ENCODE measurements around the gene ALG8. TPM values are rescaled to one million over a fixed set of nuclear protein-coding genes. Genes with fewer than 3 reads are reported as not detected.

ALG8 gene
- polyA plus RNA-seq, 1 donor (not counting 4 experiments of a cell fraction or from before 2014, with no cell fraction given) = 71.8 TPM

GRCh38 chr11:78140392-78141077, 1.1 kb upstream of the ALG8 start:
- H3K27me3 ChIP-seq (ENCODE audit: control insufficient read depth, extremely low read depth, insufficient read depth, low read length) = no peaks in the 10 kb centered on the region
- H2AFZ ChIP-seq (ENCODE audit: control insufficient read depth, low read length) = peak overlapping the region; percentile 100
- FAIRE-seq (no peak), DNase-seq (ENCODE audit: low read depth, low spot score) (no peak)
- dilution Hi-C loops (cut with MboI; ENCODE audit: extremely low pct_ligation_motif_present, low sequenced_read_pairs) = no loop called here
- peaks cover 40% of the 10 kb centered on the region for H3K79me2 ChIP-seq (ENCODE audit: control insufficient read depth, insufficient read depth, low read length)
- TF ChIP-seq CTCF (optimal IDR thresholded peaks at IDR 0.05 in 1 of 3, IDR thresholded peaks at IDR 0.05 in 1 of 3, conservative IDR thresholded peaks at IDR 0.05 in 1 of 3; ENCODE audit: extremely low read depth in 1 of 3, insufficient read depth in 2 of 3, low read length in 3 of 3) (no peak), EZH2 (IDR thresholded peaks at IDR 0.05; ENCODE audit: low read length) (no peak)
- no peaks in the 10 kb centered on the region for H3K9me3 ChIP-seq (ENCODE audit: control insufficient read depth, low read depth, low read length)
- H3K9me1 ChIP-seq (ENCODE audit: control insufficient read depth, extremely low read depth, insufficient read depth, low read length) = no peaks in the 10 kb centered on the region
- peak overlapping the region; percentile 96 for H3K9ac ChIP-seq (ENCODE audit: control insufficient read depth, extremely low read depth, insufficient read depth, low read length)
- no peaks in the 10 kb centered on the region for H4K20me1 ChIP-seq (ENCODE audit: control insufficient read depth, extremely low read depth, insufficient read depth, low read length)
- H3K4me1 ChIP-seq (ENCODE audit: control insufficient read depth, extremely low read depth, insufficient read depth, low read length) = peaks cover 17% of the 10 kb centered on the region
- peak overlapping the region in 2 of 3 experiments; percentile 87 to 98 for H3K4me3 ChIP-seq (ENCODE audit: control insufficient read depth in 2 of 3, extremely low read depth in 1 of 3, insufficient read depth in 2 of 3, low read depth in 1 of 3, low read length in 3 of 3)
- H3K27ac ChIP-seq (ENCODE audit: control insufficient read depth, insufficient read depth, low read length) = peak overlapping the region; percentile 92
- H3K4me2 ChIP-seq (ENCODE audit: control insufficient read depth, extremely low read depth, insufficient read depth, low read depth, low read length) = peak overlapping the region; percentile 79
- H3K36me3 ChIP-seq (ENCODE audit: control insufficient read depth in 2 of 2, extremely low read depth in 1 of 2, insufficient read depth in 2 of 2, low read length in 2 of 2) = no peaks in the 10 kb centered on the region

GRCh38 chr11:78138694-78139421, 568 bp downstream of the ALG8 start:
- Histone ChIP-seq H3K9me1 (ENCODE audit: control insufficient read depth, extremely low read depth, insufficient read depth, low read length) (no peaks in the 10 kb centered on the region), H3K9ac (ENCODE audit: control insufficient read depth, extremely low read depth, insufficient read depth, low read length) (peak overlapping the region; percentile 96), H3K4me1 (ENCODE audit: control insufficient read depth, extremely low read depth, insufficient read depth, low read length) (peaks cover 17% of the 10 kb centered on the region), H3K36me3 (ENCODE audit: control insufficient read depth in 2 of 2, extremely low read depth in 1 of 2, insufficient read depth in 2 of 2, low read length in 2 of 2) (no peaks in the 10 kb centered on the region), H3K27me3 (ENCODE audit: control insufficient read depth, extremely low read depth, insufficient read depth, low read length) (no peaks in the 10 kb centered on the region), H3K79me2 (ENCODE audit: control insufficient read depth, insufficient read depth, low read length) (peaks cover 43% of the 10 kb centered on the region), H2AFZ (ENCODE audit: control insufficient read depth, low read length) (peak overlapping the region; percentile 93), H4K20me1 (ENCODE audit: control insufficient read depth, extremely low read depth, insufficient read depth, low read length) (no peaks in the 10 kb centered on the region), H3K27ac (ENCODE audit: control insufficient read depth, insufficient read depth, low read length) (peak overlapping the region; percentile 92), H3K4me2 (ENCODE audit: control insufficient read depth, extremely low read depth, insufficient read depth, low read depth, low read length) (peak overlapping the region; percentile 79), H3K9me3 (ENCODE audit: control insufficient read depth, low read depth, low read length) (no peaks in the 10 kb centered on the region), H3K4me3 (ENCODE audit: control insufficient read depth in 2 of 3, extremely low read depth in 1 of 3, insufficient read depth in 2 of 3, low read depth in 1 of 3, low read length in 3 of 3) (peak overlapping the region; percentile 77 to 98 (median 87))
- no peak for DNase-seq (ENCODE audit: low read depth, low spot score)
- TF ChIP-seq EZH2 (IDR thresholded peaks at IDR 0.05; ENCODE audit: low read length) = no peak
- peak in 1 of 3 experiments; percentile 10 for TF ChIP-seq CTCF (optimal IDR thresholded peaks at IDR 0.05 in 1 of 3, IDR thresholded peaks at IDR 0.05 in 1 of 3, conservative IDR thresholded peaks at IDR 0.05 in 1 of 3; ENCODE audit: extremely low read depth in 1 of 3, insufficient read depth in 2 of 3, low read length in 3 of 3)
- dilution Hi-C loops (cut with MboI; ENCODE audit: extremely low pct_ligation_motif_present, low sequenced_read_pairs) = no loop called here
- FAIRE-seq = no peak

Measured in keratinocyte (primary cell).